Activated T-helper 1 cell treated with Interleukin-2 at 50 U/mL for 16 hours (primary cell): Measurements from ENCODE around the gene GJB2.

ENCODE experiments used
- DNase-seq: peaks from one replicate; pipeline ENCODE4 v3.0.0-alpha.2; 2020; ENCODE audit warnings: low read depth

GJB2 gene

DNA sequence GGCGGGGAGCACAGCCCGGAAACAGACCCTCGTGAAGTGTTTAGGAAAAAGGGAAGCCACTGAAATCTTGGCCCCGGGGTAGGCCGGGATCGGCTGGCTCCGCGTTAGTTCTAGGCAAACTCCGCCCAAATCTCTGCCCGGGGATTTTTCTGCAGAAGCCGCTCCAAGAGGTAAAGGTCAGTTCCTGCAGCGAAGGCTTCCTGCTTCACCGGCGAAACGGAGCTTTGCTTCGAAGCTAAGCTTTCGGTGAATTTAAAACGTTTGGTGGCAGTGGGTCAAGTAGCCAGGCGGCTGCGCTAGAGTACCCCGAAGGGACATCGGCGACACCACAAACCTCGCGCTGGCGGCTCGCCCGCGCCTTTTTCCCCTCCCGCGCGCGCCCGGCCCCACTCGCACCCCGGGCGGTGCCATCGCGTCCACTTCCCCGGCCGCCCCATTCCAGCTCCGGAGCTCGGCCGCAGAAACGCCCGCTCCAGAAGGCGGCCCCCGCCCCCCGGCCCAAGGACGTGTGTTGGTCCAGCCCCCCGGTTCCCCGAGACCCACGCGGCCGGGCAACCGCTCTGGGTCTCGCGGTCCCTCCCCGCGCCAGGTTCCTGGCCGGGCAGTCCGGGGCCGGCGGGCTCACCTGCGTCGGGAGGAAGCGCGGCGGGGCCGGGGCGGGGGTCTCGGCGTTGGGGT, 441 bp downstream of the GJB2 start:
- no peak for DNase-seq

DNA sequence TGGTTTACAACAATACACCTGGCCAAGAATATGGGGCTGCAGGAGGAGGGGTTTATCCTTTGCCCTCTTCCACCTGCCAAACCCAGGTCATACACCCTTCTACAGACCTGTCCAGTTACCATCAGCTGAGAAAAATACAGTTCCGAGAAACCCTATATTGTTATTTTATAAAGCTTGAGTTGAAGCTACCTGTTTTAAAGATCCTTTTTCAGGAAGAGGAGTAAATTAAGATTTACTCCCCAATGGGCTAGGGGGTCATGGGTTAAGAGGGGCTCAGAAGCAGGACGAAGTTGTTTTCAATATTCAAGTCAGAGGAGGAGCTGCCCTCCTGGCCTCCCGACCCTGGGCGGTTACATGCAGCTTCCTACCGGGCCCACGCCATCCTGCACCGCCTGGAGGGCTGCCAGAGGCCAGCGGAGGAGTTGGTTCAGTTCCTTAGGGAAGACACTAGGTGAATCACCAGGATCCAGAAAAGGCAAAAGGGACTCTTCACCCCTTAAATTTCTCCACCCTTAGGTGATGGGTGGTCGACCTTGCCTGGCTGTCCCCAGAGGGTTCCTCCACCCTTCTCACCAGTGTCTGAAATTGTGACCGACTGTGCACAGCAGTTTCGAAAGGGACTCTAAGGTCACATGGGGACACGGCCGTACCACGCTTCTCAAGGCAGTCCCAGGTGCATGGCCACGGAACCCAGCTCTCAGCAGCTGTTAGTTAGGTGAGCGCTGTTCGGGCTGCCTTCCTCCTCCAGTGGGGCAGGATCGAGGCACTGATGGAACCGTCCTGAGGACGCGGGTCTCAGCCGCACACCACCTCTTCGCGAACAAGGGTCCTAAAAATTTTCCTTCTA, 1.2 kb downstream of the GJB2 start:
- no peak for DNase-seq

DNA sequence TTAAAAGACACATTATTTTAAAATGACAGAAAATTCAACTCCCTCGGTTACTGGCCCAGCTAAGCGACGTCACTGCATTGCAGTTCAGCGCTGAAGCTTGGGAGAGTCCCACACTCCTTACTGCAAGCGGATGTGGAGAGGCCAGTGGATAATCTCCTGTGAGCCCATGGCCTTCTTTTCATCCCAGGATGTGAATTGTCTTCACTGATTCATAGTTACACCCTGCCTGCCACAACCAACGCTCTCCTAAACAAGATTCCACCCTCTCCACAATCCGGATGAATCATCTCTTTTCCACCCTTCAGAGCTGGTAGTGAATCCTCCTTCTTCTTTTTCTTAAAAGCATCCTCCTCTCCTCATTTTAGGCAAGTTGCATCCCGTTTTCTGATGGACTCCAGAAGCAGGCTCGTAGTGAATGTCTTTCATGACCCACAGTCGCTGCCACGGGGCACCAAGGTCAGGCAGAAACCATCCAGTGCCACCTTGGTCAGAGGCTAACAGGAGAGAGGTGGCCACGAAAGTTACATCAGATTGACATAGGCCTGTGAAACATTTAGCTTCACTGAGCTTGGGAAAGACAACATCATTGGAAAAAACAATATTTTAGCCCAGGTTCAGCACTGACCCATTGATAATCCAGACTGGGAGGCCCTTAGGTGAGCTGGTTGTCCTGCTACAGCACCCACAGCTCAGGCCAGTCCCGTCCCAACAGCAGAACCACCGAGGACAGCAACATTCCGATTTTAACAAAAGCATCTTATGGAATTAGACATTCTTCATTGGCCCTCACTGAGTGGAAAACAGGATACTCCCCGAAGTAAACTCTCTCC, 2.0 kb downstream of the GJB2 start:
- no peak for DNase-seq

DNA sequence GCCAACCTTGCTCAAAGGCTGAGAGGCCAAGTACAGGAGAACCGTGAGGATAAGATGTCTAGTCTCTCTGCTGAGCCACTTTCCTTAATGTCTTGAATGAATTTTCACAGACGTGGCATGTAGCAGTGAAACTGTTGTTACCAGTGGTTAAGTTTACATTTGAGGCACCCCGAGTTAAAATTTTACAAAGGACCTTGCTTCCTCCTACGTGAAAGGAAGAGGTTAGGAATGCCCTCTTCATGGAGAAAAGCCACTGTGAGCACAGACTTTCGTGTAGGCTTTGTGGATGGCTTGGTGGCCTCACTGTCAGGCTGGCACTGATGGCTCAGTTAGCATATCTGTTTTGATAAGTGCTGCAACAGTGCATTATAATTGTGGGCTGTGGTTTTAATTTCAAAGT, 2.7 kb downstream of the GJB2 start:
- no peak for DNase-seq

DNA sequence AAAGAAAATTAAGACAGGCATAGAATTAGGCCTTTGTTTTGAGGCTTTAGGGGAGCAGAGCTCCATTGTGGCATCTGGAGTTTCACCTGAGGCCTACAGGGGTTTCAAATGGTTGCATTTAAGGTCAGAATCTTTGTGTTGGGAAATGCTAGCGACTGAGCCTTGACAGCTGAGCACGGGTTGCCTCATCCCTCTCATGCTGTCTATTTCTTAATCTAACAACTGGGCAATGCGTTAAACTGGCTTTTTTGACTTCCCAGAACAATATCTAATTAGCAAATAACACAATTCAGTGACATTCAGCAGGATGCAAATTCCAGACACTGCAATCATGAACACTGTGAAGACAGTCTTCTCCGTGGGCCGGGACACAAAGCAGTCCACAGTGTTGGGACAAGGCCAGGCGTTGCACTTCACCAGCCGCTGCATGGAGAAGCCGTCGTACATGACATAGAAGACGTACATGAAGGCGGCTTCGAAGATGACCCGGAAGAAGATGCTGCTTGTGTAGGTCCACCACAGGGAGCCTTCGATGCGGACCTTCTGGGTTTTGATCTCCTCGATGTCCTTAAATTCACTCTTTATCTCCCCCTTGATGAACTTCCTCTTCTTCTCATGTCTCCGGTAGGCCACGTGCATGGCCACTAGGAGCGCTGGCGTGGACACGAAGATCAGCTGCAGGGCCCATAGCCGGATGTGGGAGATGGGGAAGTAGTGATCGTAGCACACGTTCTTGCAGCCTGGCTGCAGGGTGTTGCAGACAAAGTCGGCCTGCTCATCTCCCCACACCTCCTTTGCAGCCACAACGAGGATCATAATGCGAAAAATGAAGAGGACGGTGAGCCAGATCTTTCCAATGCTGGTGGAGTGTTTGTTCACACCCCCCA, 3.8 kb downstream of the GJB2 start:
- DNase-seq = no peak

DNA sequence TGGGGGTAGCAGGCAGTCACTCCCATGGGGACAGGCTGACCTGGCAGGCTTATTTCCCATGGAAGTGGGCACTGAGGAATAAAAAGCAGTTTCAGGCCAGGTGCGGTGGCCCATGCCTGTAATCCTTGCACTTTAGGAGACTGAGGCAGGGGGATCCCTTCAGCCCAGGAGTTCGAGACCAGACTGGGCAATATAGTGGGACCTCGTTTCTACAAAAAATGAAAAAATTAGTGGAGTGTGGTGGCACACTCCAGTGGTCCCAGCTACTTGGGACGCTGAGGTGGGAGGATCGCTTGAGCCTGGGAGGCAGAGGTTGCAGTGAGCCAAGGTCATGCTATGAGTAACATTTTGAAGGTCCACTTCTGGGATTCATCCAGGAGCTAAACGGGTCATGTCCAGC, 6.0 kb downstream of the GJB2 start:
- no peak for DNase-seq

DNA sequence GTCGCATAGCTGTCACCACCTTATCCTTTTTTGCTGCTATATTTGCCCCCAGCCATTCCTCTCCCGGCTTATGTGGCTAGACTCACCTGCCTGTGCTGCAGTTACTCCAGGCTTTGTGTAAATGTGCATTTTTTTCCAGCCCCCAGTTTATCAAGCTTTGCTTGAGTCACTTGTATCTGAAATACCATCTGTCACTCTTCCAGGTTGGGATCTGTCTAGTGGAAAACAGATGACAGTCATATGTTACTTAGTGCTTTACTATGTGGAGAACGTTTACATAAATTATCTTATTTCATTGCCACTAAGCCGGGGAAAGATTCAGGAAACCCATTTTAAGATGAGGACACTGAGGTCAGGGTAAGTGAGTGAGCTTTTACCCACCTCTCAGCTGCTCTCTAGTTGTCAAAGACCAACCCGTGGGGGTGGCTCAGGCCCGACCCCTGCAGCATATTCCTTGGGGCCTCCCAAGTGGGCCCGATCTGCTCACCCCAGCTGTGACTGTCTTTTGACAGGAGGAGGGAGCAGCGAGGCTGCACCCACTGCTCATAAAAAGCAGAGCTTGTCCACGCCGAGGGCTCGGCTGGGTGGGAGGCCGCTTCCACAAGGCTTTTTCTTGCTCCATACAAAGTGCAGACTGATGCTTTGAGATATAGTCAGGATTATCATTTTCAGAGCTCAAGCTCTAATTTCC, 7.2 kb downstream of the GJB2 start:
- no peak for DNase-seq

DNA sequence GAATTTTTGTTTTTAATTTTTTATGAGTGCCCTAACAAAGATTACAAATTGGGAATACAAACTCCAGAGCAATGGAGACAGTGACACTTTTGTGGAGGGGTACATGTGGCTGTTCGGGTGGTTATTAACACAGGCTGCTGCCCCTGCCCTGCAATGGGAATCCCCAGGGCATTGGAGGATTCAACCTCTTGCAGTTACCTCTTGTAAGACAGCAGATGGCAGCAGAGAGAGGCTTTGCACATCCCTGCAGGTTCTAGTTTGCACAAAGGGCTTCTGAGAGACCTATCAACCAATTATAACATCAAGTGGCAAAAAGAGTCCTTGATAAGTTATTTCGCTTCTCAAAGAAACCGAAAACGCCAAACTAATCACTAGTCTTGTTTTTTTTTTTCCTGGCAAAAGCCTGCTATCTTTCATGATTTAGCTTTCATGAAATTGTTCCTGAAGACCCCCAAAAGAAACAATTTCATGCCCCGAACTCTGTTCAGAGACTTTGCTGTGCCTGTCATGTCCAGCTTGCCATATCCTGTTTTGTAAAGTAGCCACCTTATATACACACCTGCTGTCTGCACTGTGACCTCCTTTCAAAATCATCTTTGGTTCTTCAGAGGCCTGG, 10.4 kb downstream of the GJB2 start:
- no peak for DNase-seq

DNA sequence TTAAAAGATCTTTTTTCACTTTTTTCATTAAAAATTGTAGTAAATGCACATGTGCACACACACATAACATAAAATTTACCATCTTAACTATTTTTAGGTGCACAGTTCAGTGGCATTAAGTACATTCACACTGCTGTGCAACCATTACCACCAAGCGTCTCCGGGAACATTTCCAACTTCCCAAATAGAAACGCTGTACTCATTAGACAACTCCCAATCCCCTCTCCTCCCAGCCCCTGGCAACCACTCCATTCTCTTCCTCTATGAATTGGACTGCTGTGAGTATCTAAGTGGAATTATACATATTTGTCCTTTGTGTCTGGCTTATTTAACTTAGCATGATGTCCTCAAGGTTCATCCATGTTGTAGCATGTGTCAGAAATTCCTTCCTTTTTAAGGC, 11.6 kb downstream of the GJB2 start:
- no peak for DNase-seq

DNA sequence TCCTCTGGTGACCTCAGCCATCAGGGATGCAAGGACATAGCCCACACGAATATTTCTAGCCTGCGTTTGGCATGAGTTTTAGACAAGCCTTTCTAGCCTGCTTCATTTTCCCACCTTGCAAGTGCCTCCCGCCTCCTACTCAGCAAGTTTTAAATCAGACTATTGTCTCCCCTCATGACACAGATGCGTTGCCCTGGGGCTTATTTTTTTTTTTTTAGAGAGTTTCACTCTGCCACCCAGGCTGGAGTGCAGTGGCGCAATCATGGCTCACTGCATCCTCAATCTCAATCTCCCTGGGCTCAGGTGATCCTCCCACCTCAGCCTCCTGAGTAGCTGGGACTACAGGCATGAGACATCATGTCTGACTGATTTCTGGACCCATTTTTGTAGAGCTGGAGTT, 14.6 kb downstream of the GJB2 start:
- DNase-seq = no peak

DNA sequence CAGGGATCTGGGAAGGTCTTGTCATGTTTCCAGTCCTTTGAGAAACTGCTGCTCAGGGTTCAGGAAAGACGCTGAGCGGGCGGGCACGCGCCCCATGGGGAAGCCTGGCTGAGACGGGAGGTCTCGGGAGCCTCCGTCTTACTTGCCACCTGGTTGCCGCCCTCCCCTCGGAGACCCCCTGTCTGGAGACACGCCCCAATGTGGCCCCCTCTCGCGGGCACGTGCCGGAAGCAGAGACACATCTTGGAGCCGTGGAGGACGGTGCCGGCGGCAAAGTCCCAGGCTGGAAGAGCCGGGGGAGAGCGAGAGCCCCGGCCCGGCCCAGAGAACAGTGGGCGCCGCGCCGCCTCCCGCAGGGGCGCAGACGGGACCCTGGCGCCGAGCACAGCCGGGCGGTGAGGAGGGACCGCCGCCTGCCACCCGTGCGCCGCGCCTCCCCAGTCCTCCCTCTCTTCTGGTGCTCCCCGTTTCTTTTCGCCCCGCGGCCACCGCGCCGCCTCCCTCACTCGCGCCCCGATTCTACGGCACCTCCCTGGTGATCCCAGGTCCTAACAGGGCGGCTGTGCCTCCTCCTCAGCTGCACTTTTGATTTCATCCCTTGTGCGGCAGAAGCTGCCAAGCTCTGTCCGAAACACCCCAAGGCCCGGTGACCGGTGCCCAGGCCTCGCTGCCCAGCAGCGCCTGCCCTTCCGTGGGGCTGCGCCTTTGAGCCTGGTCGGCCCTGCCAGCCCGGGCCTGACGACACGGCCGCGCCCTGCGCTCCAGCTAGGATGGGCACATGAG, 15.5 kb downstream of the GJB2 start:
- no peak for DNase-seq

DNA sequence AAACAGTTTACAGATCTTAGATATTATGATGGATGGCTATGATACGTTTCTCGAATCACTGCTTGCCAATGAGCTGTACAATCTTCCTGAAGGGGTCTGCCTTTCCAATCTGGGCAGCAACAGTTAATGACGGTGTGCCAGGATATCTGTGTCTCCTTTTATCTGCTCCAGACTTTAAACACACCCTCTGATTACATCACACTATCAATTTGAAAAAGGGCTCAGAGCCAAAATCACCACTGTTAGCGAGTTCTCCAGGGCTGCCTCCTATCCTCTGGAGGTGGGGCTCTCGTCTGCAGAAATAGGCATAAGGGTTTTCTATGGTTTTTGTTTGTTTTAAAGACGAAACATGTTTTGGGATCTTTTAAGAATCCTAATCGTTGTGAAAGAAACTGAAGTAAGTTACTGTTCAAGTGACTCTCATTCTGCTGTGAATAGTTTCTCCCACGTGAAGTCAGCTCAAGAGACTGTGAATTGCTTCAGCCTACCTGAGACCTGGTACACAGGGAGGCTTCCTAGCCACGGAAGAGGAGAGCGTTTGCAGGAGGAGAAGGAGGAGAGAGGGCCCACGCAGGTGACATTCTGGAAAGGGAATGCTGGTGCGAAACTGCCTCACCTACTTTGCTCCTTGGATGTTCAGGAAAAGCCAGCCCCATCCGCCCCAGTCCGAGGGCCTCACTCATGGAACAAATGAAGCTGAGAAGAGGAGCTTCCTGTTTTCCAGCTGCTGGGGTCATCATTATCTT, 16.7 kb downstream of the GJB2 start:
- DNase-seq = no peak

DNA sequence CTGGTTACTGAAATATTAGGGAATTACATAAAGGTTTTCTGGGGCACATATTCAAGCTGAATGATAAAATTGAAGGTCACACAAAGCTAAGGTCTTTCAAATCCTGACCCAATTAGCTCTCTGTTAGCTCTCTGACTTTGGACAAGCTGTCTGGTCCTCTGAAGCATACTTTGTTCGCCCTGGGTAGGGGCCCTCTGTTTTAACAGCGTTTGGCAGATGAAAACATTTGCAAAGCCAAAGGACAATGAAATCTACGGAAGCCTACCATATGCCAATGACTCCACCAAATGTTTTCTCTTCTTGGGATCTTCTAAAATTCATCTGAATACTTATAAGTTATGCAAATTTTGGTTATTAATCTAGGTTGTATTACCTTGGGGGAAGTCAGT, 17.3 kb downstream of the GJB2 start:
- DNase-seq = no peak

DNA sequence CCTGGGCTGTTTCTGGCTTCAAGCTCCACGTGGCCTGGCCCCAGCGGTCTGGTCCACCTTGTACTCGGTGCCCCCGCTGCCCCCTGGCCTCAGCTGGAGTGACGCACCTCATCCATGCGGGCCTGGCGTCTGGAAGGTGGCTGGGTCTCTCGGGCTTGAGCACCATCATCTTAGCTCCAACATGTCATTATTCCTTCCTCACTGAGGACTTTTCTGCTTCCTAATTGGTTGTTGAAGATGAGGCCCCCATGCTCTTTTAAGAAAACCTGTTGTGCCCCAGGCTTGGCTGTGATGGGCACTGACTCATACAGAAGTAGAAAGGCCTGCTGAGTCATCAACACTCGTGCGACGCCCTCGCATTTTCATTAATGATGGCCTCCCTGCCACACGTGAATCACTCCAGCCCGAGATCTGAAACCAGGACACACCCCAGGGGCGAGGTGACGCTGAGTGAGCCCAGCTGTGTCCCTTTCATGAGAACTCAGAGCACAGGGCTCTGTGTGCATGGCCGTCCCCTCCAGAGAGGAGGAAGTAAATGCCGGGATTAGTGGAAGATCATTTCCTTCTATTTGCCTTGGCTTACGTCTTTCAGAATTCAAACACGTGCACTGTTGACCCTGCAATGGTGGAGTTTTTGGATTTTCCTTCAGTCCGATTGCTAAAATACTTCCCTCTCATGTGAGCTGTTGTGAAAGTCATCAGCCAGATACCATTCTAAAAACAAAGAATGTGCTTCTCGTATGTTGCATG, 17.9 kb downstream of the GJB2 start:
- DNase-seq = peak; percentile 31

DNA sequence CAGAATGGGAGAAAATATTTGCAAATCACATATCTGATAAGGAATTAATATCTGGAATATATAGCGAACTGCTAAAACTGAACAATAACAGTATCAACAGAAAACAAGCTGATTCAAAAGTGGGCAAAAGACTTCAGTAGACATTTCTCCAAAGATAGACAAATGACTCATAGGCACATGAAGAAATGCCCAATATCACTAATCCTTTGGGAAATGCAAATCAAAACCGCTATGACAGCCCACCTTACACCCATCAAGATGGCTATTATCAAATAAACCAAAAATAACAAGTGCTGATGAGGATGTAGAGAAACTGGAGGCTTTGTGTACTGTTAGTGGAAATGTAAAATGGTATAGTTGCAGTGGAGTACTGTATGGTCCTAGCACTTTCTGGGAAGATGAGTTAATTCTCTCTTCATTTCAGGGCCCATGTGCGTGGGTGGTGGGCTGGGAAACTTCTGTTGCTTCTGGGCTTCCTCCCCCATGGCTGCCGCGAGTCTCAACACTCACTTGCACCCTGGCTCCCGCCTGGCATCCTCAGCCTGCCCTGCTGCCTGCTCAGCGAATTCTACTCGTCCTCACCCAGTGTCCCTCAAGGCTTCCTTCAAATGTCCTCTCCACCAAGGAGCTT, 19.5 kb downstream of the GJB2 start:
- no peak for DNase-seq

DNA sequence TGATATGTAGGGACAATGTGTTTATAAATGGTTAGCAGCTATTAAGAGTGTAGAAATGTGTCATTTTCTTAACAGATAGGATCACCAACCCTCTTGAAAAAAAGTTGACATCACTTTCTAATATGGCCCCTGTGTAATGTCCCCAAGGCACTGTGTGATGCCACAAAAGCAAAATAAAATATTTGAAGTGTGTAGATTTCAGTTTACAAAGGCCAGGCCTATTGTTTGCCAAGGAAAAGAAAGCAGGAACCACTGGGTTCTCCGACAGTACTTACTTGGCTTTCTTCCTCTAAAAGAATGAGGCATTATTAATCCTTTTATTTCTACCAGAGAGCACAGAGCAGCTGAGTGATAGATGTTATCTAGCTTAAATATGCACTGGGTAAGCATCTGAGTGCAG, 21.4 kb downstream of the GJB2 start:
- DNase-seq = no peak

DNA sequence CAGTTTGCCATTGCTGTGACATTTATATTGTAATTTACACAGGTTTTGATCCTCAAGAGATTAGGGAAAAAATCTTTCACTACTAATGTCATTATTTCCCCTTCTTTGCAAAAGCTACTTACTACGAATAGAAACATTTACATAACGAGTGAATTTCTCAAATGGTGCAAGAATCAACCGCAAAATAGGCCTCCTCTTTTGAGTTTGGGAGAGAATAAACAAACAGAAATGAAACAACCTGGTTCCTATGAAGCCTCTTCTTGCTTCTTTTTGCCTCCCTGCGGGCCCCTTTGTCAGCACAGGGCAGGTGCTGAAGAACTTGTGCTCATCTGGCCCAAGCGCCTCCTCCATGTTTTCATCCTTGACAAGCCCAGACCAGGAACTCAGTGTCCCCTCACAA, 21.8 kb downstream of the GJB2 start:
- no peak for DNase-seq

DNA sequence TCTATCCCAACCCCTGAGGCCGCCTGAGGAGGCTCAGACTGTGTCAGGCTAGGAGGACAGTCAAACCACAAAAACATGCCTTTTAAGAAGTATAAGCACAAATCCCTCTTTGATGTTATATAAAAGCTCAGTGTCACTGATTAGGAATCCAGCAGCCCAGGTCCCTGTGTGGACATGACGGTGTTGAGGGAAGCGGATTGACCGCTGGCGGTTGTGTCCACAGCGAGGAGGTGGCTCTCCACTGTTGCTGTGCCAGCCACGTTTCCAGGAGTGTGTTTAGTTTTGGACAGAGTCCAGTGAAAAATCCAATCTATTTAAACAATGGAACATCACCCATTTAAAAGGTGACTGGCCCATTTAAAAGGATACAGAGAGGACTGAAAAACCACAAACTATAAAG, 24.3 kb downstream of the GJB2 start:
- DNase-seq = no peak
